Limb (tissue), 2 donors: ENCODE measurements around the gene RNF103.
"Not testable (repeated sequence)": the region's sequence is repeated elsewhere in the genome, so short reads cannot be mapped to it uniquely, and the experiment has no call there.

Source experiments
- DNase-seq, 2 donors: peaks; one replicate each; pipeline ENCODE4 v3.0.0-alpha.2; 2016; ENCODE audit errors: extremely low spot score in 2 of 2

The RNF103 gene

GRCh38 chr2:86623494-86624266, at the start of gene RNF103:
Gene RNF103, minus strand, starts transcription at chr2:86623865. Its CDS starts 979 bp downstream, at chr2:86622886.
- peak; percentile 94 to 98 for DNase-seq

DNA sequence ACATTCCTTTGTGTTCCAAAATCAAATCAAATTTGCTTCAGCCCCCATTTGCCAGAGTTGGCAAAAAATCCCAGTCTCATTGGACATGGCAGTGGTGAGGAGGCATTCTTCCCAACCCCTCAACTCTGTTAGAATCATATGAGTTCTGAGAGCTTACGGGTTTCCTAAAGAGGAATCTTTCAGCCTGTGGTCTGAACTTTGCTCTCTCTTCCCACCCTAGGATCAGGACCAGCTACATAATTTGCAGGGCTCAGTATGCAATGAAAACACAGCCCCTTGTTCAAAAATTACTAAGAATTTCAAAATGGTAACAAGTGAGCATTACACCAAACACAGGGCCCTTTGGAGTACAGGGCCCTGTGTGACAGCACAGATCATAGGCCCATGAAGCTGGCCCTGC, 49.3 kb upstream of the RNF103 start:
- DNase-seq, result no peak

- no peak for DNase-seq
Measured at GRCh38 chr2:86672027-86672545, 48.4 kb upstream of the RNF103 start.

GRCh38 chr2:86671337-86671981, 47.8 kb upstream of the RNF103 start:
- DNase-seq, result no peak

DNA sequence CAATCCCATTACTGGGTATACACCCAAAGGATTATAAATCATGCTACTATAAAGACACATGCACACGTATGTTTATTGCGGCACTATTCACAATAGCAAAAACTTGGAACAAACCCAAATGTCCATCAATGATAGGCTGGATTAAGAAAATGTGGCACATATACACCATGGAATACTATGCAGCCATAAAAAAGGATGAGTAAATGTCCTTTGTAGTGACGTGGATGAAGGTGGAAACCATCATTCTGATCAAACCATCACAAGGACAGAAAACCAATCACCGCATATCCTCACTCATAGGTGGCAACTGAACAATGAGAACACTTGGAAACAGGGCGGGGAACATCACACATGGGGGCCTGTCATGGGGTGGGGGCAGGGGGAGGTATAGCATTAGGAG, 45.7 kb upstream of the RNF103 start:
- not testable (repeated sequence) for DNase-seq

GRCh38 chr2:86661333-86661732, 37.7 kb upstream of the RNF103 start:
- no peak for DNase-seq

DNA sequence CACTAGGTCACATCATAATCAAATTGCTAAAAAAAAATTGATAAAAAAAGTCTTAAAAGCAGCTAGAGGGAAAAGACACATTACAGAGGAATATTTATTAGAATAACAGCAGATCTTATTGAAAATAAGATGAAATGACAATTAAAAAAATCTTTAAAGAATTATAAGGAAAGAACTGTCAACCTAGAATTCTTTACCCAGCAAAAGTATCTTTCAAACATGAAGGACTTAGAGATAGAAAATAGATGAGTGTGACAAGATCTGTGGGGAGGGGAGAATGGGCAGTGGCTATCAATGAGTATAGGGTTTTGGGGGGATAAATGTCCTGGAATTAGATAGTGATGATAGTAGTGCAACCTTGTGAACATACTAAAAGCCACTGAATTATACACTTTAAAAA, 26.5 kb upstream of the RNF103 start:
- no peak for DNase-seq

DNA sequence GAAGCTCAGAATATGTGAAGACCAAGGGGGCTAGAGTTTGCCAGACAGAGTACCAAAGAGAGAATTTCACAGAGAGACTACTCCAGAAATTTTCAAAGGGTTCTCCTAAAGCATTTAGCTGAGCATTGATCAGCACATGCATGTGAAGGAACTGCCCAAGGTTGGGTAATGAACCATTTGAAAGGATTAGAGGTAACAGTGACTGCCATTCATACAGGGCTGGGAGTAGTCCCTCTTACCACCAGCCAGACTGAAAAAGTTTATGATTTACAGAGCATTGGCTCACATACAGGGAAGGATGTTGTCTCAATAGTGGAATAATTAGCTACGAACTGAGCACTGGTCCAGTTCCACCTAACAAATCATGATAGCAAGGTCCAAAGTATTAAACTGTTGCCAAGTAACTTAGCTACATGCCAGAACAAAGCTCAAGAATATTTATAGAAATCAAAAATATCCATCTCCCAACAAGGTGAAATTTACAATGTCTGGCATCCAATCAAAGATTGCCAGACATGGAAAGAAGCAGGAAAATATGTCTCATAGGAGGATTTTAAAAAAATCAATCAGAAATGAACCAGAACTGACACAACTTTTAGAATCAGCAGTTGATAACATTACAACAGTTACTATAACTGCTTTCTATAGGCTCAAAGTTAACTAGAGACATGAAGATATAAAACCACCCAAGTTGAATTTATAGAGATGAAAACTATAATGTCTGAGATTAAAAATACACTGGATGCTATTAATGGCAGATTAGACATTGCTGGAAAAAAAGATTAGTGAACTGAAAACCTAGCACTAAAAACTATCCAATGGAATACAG, 25.7 kb upstream of the RNF103 start:
- DNase-seq, result no peak

- no peak for DNase-seq
Measured at GRCh38 chr2:86648681-86649080, 25.0 kb upstream of the RNF103 start.

- DNase-seq, result no peak
Measured at GRCh38 chr2:86646865-86647264, 23.2 kb upstream of the RNF103 start.

GRCh38 chr2:86646329-86646728, 22.7 kb upstream of the RNF103 start:
- DNase-seq, result no peak

DNA sequence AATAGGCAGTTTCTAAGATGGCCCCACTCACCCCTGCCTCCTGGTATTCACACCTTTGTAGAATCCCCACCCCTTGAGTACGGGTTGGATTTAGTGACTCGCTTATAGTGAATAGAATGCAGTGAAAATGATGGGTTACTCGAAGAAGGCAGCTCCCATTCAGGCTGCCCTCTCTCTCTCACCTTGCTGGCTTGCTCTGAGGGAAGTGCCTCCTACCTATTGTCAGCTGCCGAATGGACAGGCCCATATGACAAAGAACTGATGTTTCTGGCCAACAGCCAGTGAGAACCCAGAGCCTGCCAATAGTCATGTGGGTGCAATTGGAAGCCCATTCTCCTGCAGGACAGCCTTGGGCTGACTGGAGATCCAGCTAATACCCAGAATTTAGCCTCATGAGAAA, 22.1 kb upstream of the RNF103 start:
- DNase-seq, result no peak

DNA sequence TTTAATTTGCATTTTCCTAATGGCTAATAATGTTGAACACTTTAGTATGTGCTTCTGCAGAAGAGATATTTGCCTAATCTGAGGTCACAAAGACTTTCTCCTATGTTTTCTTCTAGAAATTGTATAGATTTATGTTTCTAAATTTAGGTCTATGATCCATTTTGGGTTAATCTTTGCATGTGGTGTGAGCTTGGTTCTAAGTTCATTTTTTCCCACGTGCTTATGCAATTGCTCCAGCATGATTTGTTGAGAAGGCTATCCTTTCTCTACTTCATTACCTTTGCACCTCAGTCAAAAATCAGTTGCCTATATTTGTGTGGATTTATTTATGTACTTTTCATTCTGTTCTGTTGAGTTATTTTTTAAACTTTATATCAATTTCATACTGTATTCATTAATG, 15.0 kb upstream of the RNF103 start:
- DNase-seq, result no peak

- DNase-seq, result no peak
Measured at GRCh38 chr2:86636842-86637241, 13.2 kb upstream of the RNF103 start.

- no peak for DNase-seq
Measured at GRCh38 chr2:86634352-86634751, 10.7 kb upstream of the RNF103 start.

GRCh38 chr2:86633155-86633651, 9.5 kb upstream of the RNF103 start:
- DNase-seq, result no peak

DNA sequence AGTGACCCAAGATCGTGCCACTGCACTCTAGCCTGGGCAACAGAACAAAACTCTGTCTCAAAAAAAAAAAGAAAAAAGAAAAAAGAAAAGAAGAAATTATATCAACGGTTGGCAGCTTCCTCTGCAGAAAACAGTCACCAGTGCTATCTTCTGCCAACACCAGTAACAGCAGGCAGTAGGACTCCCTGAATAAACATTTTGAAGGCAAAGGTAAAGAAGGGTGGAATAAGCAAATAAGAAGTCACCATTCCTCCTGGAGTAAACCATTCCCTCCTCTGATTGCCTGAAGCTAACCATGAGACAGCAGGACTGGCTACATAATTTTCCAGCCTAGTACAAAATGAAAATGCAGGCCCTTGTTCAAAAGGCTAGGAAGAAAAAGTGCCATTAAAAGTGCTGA, 9.0 kb upstream of the RNF103 start:
- DNase-seq, result no peak

DNA sequence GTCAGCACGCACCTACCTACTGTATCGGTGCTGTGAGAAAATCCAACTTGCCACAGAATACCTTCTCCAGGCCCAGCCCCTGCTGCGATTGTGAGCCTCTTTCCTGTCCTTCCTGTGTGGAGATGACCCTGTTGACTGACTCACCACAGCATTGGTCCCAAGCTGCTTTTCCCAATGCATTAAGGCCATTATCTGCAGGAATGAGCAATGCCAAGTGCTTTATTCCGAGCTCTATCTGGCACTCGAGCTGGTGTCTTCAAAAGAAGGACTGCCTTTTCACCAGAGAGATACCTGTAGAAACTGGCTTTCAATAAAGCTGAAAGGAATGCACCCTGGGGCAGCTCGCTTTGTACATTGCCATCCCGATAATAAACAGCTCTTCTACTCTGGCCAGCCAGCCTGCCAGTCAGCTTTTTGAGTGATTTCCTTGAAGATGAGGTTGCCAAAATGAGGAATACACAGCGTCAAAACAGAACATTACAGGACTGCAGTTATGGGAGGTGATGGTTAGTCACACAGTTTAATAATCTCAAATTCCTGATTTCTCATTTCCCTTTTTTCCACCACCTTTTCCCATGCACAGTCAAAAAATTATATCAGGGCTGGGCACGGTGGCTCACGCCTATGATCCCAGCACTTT, 8.3 kb upstream of the RNF103 start:
- no peak for DNase-seq

DNA sequence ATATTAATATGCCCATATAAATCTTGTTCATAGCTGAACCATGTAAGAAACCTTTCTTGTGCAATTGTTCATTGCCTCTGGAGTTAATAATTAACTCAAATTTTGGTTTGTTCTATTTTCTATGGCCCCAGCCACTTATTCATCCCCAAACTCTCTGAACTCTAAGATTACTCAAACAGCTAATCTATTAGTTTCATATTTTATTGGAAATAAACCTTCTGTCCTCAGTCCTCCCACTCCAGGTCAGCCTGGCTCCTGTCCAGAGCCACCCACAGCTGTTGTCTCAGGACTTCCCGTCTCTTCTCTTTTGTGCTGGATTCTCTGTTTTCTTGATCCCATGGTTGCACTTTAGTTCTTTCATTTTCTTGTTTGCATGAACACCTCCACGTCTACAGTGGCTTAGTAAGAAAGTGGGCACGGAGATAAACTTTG, 4.4 kb upstream of the RNF103 start:
- DNase-seq, result no peak

GRCh38 chr2:86627550-86627949, 3.9 kb upstream of the RNF103 start:
- DNase-seq, result no peak

- no peak for DNase-seq
Measured at GRCh38 chr2:86625096-86625495, 1.4 kb upstream of the RNF103 start.

DNA sequence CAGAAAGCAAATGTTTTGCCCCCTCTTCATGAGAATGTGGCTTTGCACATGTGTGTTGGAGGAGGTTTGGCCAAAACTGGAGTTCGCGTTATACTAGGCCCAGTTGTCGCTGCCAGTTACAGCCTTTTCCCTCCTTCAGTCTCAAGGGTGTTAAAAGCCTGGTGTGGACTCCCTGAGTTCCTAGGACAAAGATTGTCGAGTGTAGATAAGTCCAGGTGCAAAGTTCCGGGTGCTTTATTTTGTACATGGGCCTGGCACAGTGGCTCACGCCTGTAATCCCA, 542 bp upstream of the RNF103 start:
- DNase-seq, result peak; percentile 28 to 51
